H1 (cell line): ENCODE data around the gene ADO. TPM values are rescaled to one million over a fixed set of nuclear protein-coding genes. Genes with fewer than 3 reads are reported as not detected.

Source experiments
- CTCF ChIA-PET: fragments of 300-600 bp; sonication (Branson Sonifier 250); formaldehyde crosslinking; loops from one replicate; lab custom pipeline; 2021; ENCODE audit not compliant: partially characterized antibody; lab: Charles Lee
- POLR2A ChIA-PET: fragments of 300-600 bp; sonication (Branson Sonifier 250); formaldehyde crosslinking; loops from one replicate; lab custom pipeline; 2021; ENCODE audit warnings: inconsistent platforms; ENCODE audit not compliant: partially characterized antibody; lab: Charles Lee
- DNase-seq, 2 experiments: peaks; one replicate each; pipeline versions ENCODE4 v3.0.0 to v3.0.0-alpha.2; 2010 to 2022; ENCODE audit warnings: low spot score in 2 of 2, low read depth in 1 of 2, mixed read lengths in 1 of 2
- FAIRE-seq: peaks from 2 replicates; lab custom pipeline; 2011; peaks lifted over from hg19 to GRCh38; lab: Jason Lieb, UNC
- H2AFZ ChIP-seq: 2 replicates; pipeline ENCODE4 v1.8.1; 2012; ENCODE audit warnings: low read length, inconsistent platforms
- H2AK5ac ChIP-seq: 2 replicates; pipeline ENCODE4 v1.6.1; 2013; ENCODE audit warnings: low read depth, low read length
- H2BK120ac ChIP-seq: replicated peaks from 2 replicates; pipeline ENCODE3; 2013; ENCODE audit warnings: low read depth, low read length, inconsistent platforms
- H2BK12ac ChIP-seq: 2 replicates; pipeline ENCODE4 v1.6.1; 2013; ENCODE audit warnings: low read depth, low read length
- H2BK15ac ChIP-seq: 2 replicates; pipeline ENCODE4 v1.6.1; 2013; ENCODE audit warnings: low read length
- H2BK20ac ChIP-seq: 2 replicates; pipeline ENCODE4 v1.6.1; 2013; ENCODE audit warnings: low read length
- H2BK5ac ChIP-seq: 2 replicates; pipeline ENCODE4 v1.6.1; 2013; ENCODE audit warnings: low read depth, low read length
- H3K14ac ChIP-seq: 2 replicates; pipeline ENCODE4 v1.6.1; 2013; ENCODE audit warnings: inconsistent platforms; ENCODE audit not compliant: insufficient read length
- H3K18ac ChIP-seq: 2 replicates; pipeline ENCODE4 v1.6.1; 2013; ENCODE audit warnings: low read length; ENCODE audit errors: extremely low read depth
- H3K23ac ChIP-seq: 2 replicates; pipeline ENCODE4 v1.6.1; 2013; ENCODE audit warnings: inconsistent platforms; ENCODE audit not compliant: insufficient read length
- H3K23me2 ChIP-seq: 2 replicates; pipeline ENCODE4 v1.6.1; 2013; ENCODE audit warnings: low read depth, low read length
- H3K27ac ChIP-seq: 2 replicates; pipeline ENCODE4 v1.6.1; 2011; ENCODE audit warnings: low read depth, low read length, inconsistent platforms
- H3K27me3 ChIP-seq, 4 experiments: replicated peaks in 1 of 4; 1 replicate in 1 of 4; 2 replicates in 3 of 4; pipeline versions ENCODE4 v1.6.1 to v1.8.1; 2011 to 2013; ENCODE audit warnings: low read length in 3 of 4, mild to moderate bottlenecking in 3 of 4, inconsistent platforms in 2 of 4, mixed read lengths in 2 of 4, moderate library complexity in 1 of 4; ENCODE audit not compliant: control insufficient read depth in 3 of 4, insufficient read depth in 3 of 4; ENCODE audit errors: extremely low read depth in 1 of 4
- H3K36me3 ChIP-seq, 4 experiments: 2 replicates each; pipeline versions ENCODE4 v1.6.1 to v1.8.1; 2011 to 2013; ENCODE audit warnings: mild to moderate bottlenecking in 4 of 4, low read length in 3 of 4, moderate library complexity in 2 of 4, control low read depth in 1 of 4, inconsistent platforms in 1 of 4; ENCODE audit not compliant: insufficient read depth in 4 of 4, control insufficient read depth in 2 of 4
- H3K4ac ChIP-seq: replicated peaks from 2 replicates; pipeline ENCODE3; 2013; ENCODE audit warnings: low read length, low read depth, mixed read lengths, inconsistent platforms; ENCODE audit not compliant: insufficient read length
- H3K4me1 ChIP-seq, 4 experiments: replicated peaks in 1 of 4; 1 replicate in 1 of 4; 2 replicates in 3 of 4; pipeline versions ENCODE4 v1.6.1 to v1.8.1; 2011 to 2013; ENCODE audit warnings: low read length in 3 of 4, inconsistent platforms in 2 of 4, mixed read lengths in 1 of 4; ENCODE audit not compliant: insufficient read depth in 4 of 4, control insufficient read depth in 3 of 4
- H3K4me2 ChIP-seq, 2 experiments: 2 replicates each; pipeline versions ENCODE4 v1.6.1 to v1.8.1; 2011 to 2013; ENCODE audit warnings: low read depth in 2 of 2, low read length in 2 of 2, control low read depth in 1 of 2, inconsistent platforms in 1 of 2, mild to moderate bottlenecking in 1 of 2; ENCODE audit not compliant: insufficient read depth in 1 of 2
- H3K4me3 ChIP-seq, 4 experiments: fragments of 200-600, 300-600 bp in 1 of 4; sonication (generic), shearing (Covaris generic), sonication (Bioruptor Twin) in 1 of 4; 2 replicates each; pipeline versions ENCODE4 v1.5.1 to v1.8.1; 2011 to 2016; ENCODE audit warnings: low read length in 4 of 4, low read depth in 3 of 4, control low read depth in 2 of 4, inconsistent platforms in 2 of 4, mild to moderate bottlenecking in 2 of 4, mixed read lengths in 1 of 4, moderate library complexity in 1 of 4; ENCODE audit not compliant: insufficient read depth in 2 of 4; ENCODE audit errors: extremely low read depth in 1 of 4
- H3K56ac ChIP-seq: replicated peaks from 2 replicates; pipeline ENCODE3; 2013; ENCODE audit warnings: low read depth, mild to moderate bottlenecking, mixed read lengths, low read length, inconsistent platforms; ENCODE audit not compliant: insufficient read length
- H3K79me1 ChIP-seq: 2 replicates; pipeline ENCODE4 v1.6.1; 2013; ENCODE audit warnings: low read depth, low read length, control low read depth
- H3K79me2 ChIP-seq, 2 experiments: 2 replicates each; pipeline versions ENCODE4 v1.6.1 to v1.8.1; 2012 to 2013; ENCODE audit warnings: low read length in 2 of 2, mild to moderate bottlenecking in 2 of 2, inconsistent platforms in 1 of 2; ENCODE audit not compliant: insufficient read depth in 2 of 2, control insufficient read depth in 1 of 2
- H3K9ac ChIP-seq, 4 experiments: replicated peaks in 1 of 4; 1 replicate in 1 of 4; 2 replicates in 3 of 4; pipeline versions ENCODE4 v1.6.1 to v1.8.1; 2011 to 2013; ENCODE audit warnings: low read depth in 3 of 4, low read length in 3 of 4, control low read depth in 2 of 4, mild to moderate bottlenecking in 2 of 4, moderate library complexity in 2 of 4, inconsistent platforms in 1 of 4; ENCODE audit errors: extremely low read depth in 1 of 4
- H3K9me3 ChIP-seq, 2 experiments: 2 replicates each; pipeline versions ENCODE4 v1.6.1 to v1.8.1; 2012 to 2013; ENCODE audit warnings: mild to moderate bottlenecking in 2 of 2, moderate library complexity in 2 of 2, control low read depth in 1 of 2, inconsistent platforms in 1 of 2, low read depth in 1 of 2, low read length in 1 of 2, mixed read lengths in 1 of 2; ENCODE audit not compliant: insufficient read depth in 2 of 2
- H4K20me1 ChIP-seq, 2 experiments: replicated peaks in 1 of 2; 2 replicates each; pipeline versions ENCODE3 to v1.8.1; 2011 to 2013; ENCODE audit warnings: inconsistent platforms in 2 of 2, low read length in 2 of 2, mild to moderate bottlenecking in 1 of 2; ENCODE audit not compliant: insufficient read depth in 2 of 2, control insufficient read depth in 1 of 2
- H4K5ac ChIP-seq: 2 replicates; pipeline ENCODE4 v1.6.1; 2013; ENCODE audit warnings: low read length, low read depth, mixed read lengths, inconsistent platforms; ENCODE audit not compliant: insufficient read length
- H4K8ac ChIP-seq: 2 replicates; pipeline ENCODE4 v1.8.0; 2013; ENCODE audit warnings: mild to moderate bottlenecking, moderate library complexity, low read length, inconsistent platforms; ENCODE audit not compliant: insufficient read depth; ENCODE audit errors: extremely low read depth
- H4K91ac ChIP-seq: replicated peaks from 2 replicates; pipeline ENCODE3; 2013; ENCODE audit warnings: low read length, mixed read lengths, inconsistent platforms; ENCODE audit not compliant: insufficient read length
- BACH1 ChIP-seq: IDR thresholded peaks from 2 replicates; pipeline ENCODE4 v1.6.1; 2012; ENCODE audit warnings: low read length, improper control_type of control experiment
- CEBPB ChIP-seq: IDR thresholded peaks from 2 replicates; pipeline ENCODE4 v1.6.1; 2012; ENCODE audit warnings: low read depth, low read length
- CREB1 ChIP-seq: IDR thresholded peaks from 2 replicates; pipeline ENCODE4 v1.6.1; 2012; ENCODE audit warnings: inconsistent platforms
- CTBP2 ChIP-seq: IDR thresholded peaks from 2 replicates; pipeline ENCODE4 v1.7.0; 2011; ENCODE audit warnings: borderline replicate concordance, mild to moderate bottlenecking, moderate library complexity, mixed read lengths, low read length; ENCODE audit not compliant: insufficient read depth, insufficient read length
- EP300 ChIP-seq, 2 experiments: IDR thresholded peaks; 1 replicate in 1 of 2; 2 replicates in 1 of 2; pipeline ENCODE4 v1.6.1; 2011 to 2012; ENCODE audit warnings: low read depth in 2 of 2, low read length in 2 of 2, mild to moderate bottlenecking in 2 of 2, borderline replicate concordance in 1 of 2, inconsistent platforms in 1 of 2, moderate library complexity in 1 of 2
- GABPA ChIP-seq: IDR thresholded peaks from 2 replicates; pipeline ENCODE4 v1.6.1; 2011; ENCODE audit warnings: mild to moderate bottlenecking, low read length, moderate library complexity, borderline replicate concordance; ENCODE audit not compliant: insufficient read depth
- GTF2F1 ChIP-seq: IDR thresholded peaks from 2 replicates; pipeline ENCODE4 v1.6.1; 2012; ENCODE audit warnings: low read depth, low read length, improper control_type of control experiment, borderline replicate concordance
- HDAC2 ChIP-seq, 2 experiments: fragments of 300-600 bp in 1 of 2; sonication (generic) in 1 of 2; IDR thresholded peaks; 2 replicates each; pipeline ENCODE4 v1.6.1; 2011 to 2012; ENCODE audit warnings: low read depth in 2 of 2, low read length in 2 of 2, mild to moderate bottlenecking in 2 of 2, moderate library complexity in 2 of 2, borderline replicate concordance in 1 of 2, inconsistent platforms in 1 of 2
- JUND ChIP-seq: IDR thresholded peaks from 2 replicates; pipeline ENCODE4 v1.6.1; 2011; ENCODE audit warnings: mild to moderate bottlenecking, improper control_type of control experiment, low read length
- POLR2A ChIP-seq, 2 experiments: IDR thresholded peaks; 1 replicate in 1 of 2; 2 replicates in 1 of 2; pipeline ENCODE4 v1.6.1; 2011; ENCODE audit warnings: low read depth in 2 of 2, low read length in 2 of 2, mild to moderate bottlenecking in 2 of 2; ENCODE audit errors: control extremely low read depth in 1 of 2
- RBBP5 ChIP-seq: IDR thresholded peaks from 2 replicates; pipeline ENCODE4 v1.7.1; 2012; ENCODE audit warnings: low read depth, mild to moderate bottlenecking, inconsistent platforms, low read length, moderate library complexity, borderline replicate concordance
- RFX5 ChIP-seq: IDR thresholded peaks from 2 replicates; pipeline ENCODE4 v1.6.1; 2011; ENCODE audit warnings: low read depth, low read length, improper control_type of control experiment, borderline replicate concordance
- SIRT6 ChIP-seq: IDR thresholded peaks from one replicate; pipeline ENCODE4 v1.7.1; 2012; ENCODE audit warnings: low read length, inconsistent platforms
- SP4 ChIP-seq: IDR thresholded peaks from 2 replicates; pipeline ENCODE4 v1.6.1; 2012; ENCODE audit warnings: low read length, inconsistent platforms
- TAF1 ChIP-seq: IDR thresholded peaks from 2 replicates; pipeline ENCODE4 v1.6.1; 2011; ENCODE audit warnings: mild to moderate bottlenecking, low read depth, low read length
- TCF12 ChIP-seq: IDR thresholded peaks from 2 replicates; pipeline ENCODE4 v1.6.1; 2011; ENCODE audit warnings: low read depth, mild to moderate bottlenecking, low read length
- WGBS, 2 experiments: shearing (Covaris generic) in 1 of 2; methylation state at CpG; one replicate each; pipeline versions ENCODE4 v1.1.6 to v1.1.7; 2013 to 2015; ENCODE audit warnings: low lambda C conversion rate in 2 of 2, mixed read lengths in 2 of 2, inconsistent platforms in 1 of 2, low coverage in 1 of 2, missing lambda C conversion rate in 1 of 2; ENCODE audit not compliant: insufficient replicate concordance in 2 of 2, insufficient coverage in 1 of 2, insufficient read length in 1 of 2; ENCODE audit errors: extremely low coverage in 1 of 2, missing lambda C conversion rate in 1 of 2; 5-methylcytosine and 5-hydroxymethylcytosine counted together
- polyA plus RNA-seq, 7 experiments: library from polyadenylated mRNA; depleted of rRNA in 3 of 7; stranded (reverse) in 5 of 7; unstranded in 2 of 7; fragments of >200 nt in 5 of 7; fragments of 200-250 nt in 2 of 7; gene quantifications; 1 replicate in 5 of 7; 2 replicates in 1 of 7; 4 replicates in 1 of 7; pipeline versions ENCODE4 v1.2.1 to v1.2.3, GENCODE V29; 2011 to 2013; ENCODE audit warnings: missing spikeins in 2 of 7, mixed read lengths in 2 of 7
- total RNA-seq: library from RNA; stranded (reverse); fragmentation: NEBNext Ultra II Directional; extraction: Animal tissue kit (Norgen Biotek cat#: 25700); gene quantifications from 2 replicates; pipeline ENCODE4 v1.2.1, GENCODE V29; 2021

ADO gene
- total and polyA plus RNA-seq, 2 of the 8 experiments (the other 6 are each of a cell fraction or from before 2014, with no cell fraction given): 18.7 to 27.9 TPM

GRCh38 chr10:62850646-62851045 is 46.1 kb downstream of the ADO start:
- H3K36me3 ChIP-seq: no peaks in the 10 kb centered on the region
- no peak overlapping the region for H2AK5ac ChIP-seq
- H4K20me1 ChIP-seq: no peaks in the 10 kb centered on the region
- no peak overlapping the region for H3K4ac ChIP-seq
- H4K8ac ChIP-seq: no peak overlapping the region
- no peak overlapping the region for H2AFZ ChIP-seq
- ChIA-PET CTCF (interaction anchor here (0.6 to 4.6 kb wide), 11 partner anchors 8 to 388 kb away, joined by 3 to 23 read pairs (median 5); no protein-coding TSS in a partner anchor), POLR2A (no interaction called here)
- DNase-seq (no peak), FAIRE-seq (no peak)
- no peak overlapping the region for H3K27ac ChIP-seq
- H3K14ac ChIP-seq: no peak overlapping the region
- no peaks in the 10 kb centered on the region for H3K27me3 ChIP-seq
- no peaks in the 10 kb centered on the region for H3K9me3 ChIP-seq
- no peaks in the 10 kb centered on the region for H3K79me2 ChIP-seq
- H3K9ac ChIP-seq: no peak overlapping the region
- no peak overlapping the region for H3K23ac ChIP-seq
- H2BK5ac ChIP-seq: no peak overlapping the region
- no peak overlapping the region for H3K18ac ChIP-seq
- no peak overlapping the region for H2BK12ac ChIP-seq
- H3K4me3 ChIP-seq: no peak overlapping the region
- H3K23me2 ChIP-seq: no peaks in the 10 kb centered on the region
- no peak overlapping the region for H2BK20ac ChIP-seq
- 93% methylated on average over 3 of the region's 3 CpGs; no CpG with 5 or more reads in 1 of the 2 experiments for whole genome bisulfite sequencing, 2 experiments
- H2BK15ac ChIP-seq: no peak overlapping the region
- H4K5ac ChIP-seq: no peak overlapping the region
- H2BK120ac ChIP-seq: no peak overlapping the region
- H3K56ac ChIP-seq: no peak overlapping the region
- no peak overlapping the region for H3K4me2 ChIP-seq
- H3K4me1 ChIP-seq: no peaks in the 10 kb centered on the region
- no peaks in the 10 kb centered on the region for H3K79me1 ChIP-seq
- no peak overlapping the region for H4K91ac ChIP-seq
- no peak for TF ChIP-seq GABPA
- TF ChIP-seq POLR2A (IDR thresholded peaks at IDR 0.05; ENCODE audit: control extremely low read depth in 1 of 2, low read depth in 2 of 2, low read length in 2 of 2): no peak
- TF ChIP-seq TCF12: no peak
- no peak for TF ChIP-seq TAF1
- no peak for TF ChIP-seq HDAC2 (IDR thresholded peaks at IDR 0.05; ENCODE audit: borderline replicate concordance in 1 of 2, low read depth in 2 of 2, low read length in 2 of 2)
- TF ChIP-seq EP300 (IDR thresholded peaks at IDR 0.05; ENCODE audit: borderline replicate concordance in 1 of 2, low read depth in 2 of 2, low read length in 2 of 2): no peak
- no peak for TF ChIP-seq BACH1
- no peak for TF ChIP-seq CEBPB
- no peak for TF ChIP-seq CREB1
- TF ChIP-seq CTBP2: no peak
- no peak for TF ChIP-seq RFX5
- TF ChIP-seq JUND: no peak
- TF ChIP-seq RBBP5: no peak
- no peak for TF ChIP-seq SP4
- TF ChIP-seq SIRT6: no peak
- no peak for TF ChIP-seq GTF2F1
